Uterus (tissue), 2 donors: ENCODE data around the gene DOCK1.

Experiments
- CTCF ChIP-seq, 4 experiments: fragments of 200-600 bp in 2 of 4; fragments of 450-650 bp in 2 of 4; sonication (generic) in 2 of 4; IDR thresholded peaks; one replicate each; pipeline ENCODE4 v1.5.1; 2016 to 2019; ENCODE audit warnings: antibody characterized with exemption in 4 of 4, mild to moderate bottlenecking in 2 of 4, moderate library complexity in 1 of 4
- POLR2A ChIP-seq, 2 donors: fragments of 450-650 bp; IDR thresholded peaks; one replicate each; pipeline ENCODE4 v1.6.1; 2016; ENCODE audit warnings: antibody characterized with exemption in 2 of 2, mild to moderate bottlenecking in 1 of 2, moderate library complexity in 1 of 2

GRCh38 chr10:127293640-127294039 lies 388.4 kb downstream of the DOCK1 start:
- no peak for TF ChIP-seq CTCF (IDR thresholded peaks at IDR 0.05)
- TF ChIP-seq POLR2A (IDR thresholded peaks at IDR 0.05), result no peak
